GM21717 (cell line): Measurements from ENCODE around the gene EGFR.

Experiments
- ATAC-seq: cut with Tn5 transposase; IDR thresholded peaks from one replicate; pipeline ENCODE4 v1.9.1; 2021; ENCODE audit warnings: mild to moderate bottlenecking, moderate library complexity; ENCODE audit not compliant: unreplicated experiment

EGFR gene

GRCh38 chr7:55018361-55019190 lies at the start of gene EGFR:
Gene EGFR (plus strand): TSS chr7:55019017. CDS start chr7:55019278, 261 bp downstream.
- no peak for ATAC-seq

GRCh38 chr7:54969208-54969967 lies 49.4 kb upstream of the EGFR start:
- no peak for ATAC-seq

DNA sequence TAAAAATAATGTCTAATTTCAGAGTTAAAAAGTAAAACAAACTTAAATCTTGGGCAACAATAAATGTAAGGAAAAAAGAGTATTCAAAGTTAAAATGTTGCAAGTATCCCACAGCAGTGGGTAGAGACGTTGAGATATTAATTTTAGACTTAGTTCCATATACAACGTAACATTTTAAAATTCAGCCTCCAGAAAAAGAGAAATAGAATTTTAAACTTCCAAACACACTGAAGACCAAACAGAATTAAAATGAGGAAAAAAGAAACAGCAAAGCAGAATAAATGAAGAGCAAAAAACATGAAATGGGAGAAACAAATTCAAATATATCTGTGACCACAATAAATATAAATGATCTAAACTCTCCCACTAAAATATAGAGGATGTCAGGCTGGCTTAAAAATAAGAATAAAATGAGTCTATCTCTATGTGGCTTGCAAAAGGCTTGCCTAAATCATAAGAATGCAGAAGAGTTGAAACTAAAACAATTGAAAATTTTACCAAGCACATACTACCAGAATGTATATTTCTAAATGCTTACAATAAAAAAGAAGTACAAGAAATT lies 46.0 kb upstream of the EGFR start:
- no peak for ATAC-seq

DNA sequence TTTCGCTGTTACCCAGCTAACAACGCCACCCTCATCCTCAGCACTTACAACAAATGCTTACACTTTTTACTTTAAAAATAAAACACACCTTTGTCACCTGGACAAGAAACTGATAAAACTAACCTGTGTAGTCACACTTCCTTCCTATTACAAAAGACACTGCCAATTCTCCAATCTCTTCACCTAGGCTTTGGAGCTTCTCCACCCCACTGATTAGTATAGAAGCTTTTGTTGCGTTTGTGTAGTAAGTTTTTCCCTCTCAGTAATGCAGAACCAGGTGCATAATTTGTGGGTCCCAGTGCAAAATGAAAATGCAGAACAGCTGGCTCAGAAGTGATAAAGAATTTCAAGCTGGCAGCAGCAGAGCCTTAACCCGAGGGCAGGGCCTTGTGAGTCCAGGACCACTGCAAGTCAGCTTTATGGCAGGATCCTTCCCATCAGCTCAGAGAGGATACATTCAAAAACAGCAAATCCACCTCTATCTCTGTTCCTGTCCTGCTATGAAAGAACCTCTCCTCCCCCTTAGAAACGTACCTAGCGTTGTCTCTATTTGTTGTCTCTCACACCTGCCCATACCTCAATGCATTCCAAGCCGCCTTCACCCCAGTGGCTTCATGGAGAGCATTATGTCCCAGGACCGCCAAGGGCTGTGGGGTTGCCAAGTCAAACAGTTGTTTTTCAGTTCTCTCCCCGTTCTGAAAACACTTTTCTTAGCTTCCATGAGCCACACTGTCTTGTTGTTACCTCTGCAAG lies 40.3 kb upstream of the EGFR start:
- ATAC-seq, result no peak

DNA sequence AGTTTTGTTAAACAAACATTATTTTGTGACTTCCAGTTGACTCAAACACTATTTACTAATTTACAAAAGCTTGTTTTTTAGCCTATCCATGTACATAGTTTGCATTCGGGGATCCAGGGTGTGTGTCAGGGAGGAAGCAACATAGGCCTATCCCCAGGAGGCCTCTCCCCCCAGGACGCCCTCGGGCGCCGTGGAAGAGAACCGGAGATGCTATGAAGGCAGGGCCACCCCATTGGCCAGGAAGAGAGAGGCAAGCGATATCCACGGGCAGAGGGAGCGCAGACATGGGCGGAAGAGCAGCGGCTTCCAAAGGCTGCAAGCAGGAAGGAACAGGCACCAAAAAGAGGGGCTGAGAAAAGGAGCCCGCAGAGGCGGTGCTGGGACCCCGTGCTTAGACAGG lies 38.3 kb upstream of the EGFR start:
- no peak for ATAC-seq

- ATAC-seq, result no peak
Measured at GRCh38 chr7:54981913-54982312, 36.9 kb upstream of the EGFR start.

DNA sequence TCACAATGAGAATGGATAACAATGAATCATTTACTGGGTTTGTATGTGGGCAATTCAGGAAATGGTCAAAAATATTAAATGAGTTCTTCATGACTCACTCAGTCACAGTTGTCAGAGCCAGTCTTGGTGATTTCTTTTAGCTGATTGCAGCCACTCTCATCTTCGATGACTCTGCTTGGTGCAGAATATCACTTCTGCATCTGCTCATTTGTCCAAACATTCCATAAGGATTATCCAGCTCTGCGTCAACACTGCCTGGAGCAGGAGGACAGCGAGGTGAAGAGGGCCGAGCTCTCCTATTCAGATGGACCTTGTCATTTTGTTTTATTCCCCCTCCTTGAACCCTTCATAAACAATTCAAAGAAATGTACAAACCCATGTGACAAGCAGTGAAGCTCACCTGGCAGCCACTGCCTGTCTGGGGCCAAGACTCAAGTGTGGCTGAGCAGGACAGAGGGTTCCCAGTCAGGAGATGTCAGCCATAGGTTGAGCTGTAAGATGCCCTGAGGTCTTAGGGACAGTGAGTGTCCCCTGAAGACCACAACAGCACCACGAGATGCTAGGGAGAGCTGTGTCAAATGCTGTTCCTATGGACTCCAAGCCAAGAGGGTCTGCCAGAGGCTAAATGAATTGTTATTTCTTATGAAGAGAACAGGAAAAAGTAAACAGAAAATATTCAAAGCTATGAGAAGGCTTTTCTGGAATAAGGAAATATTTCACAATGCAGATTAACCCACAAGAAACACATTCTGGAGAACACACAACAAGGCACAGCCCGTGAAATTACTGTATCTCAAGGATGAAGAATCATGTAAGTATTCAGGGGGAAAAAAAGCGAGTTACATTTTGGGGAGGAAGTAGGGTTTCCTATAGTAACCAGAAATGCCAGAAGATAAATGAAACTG lies 33.1 kb upstream of the EGFR start:
- no peak for ATAC-seq

- ATAC-seq, result no peak
Measured at GRCh38 chr7:54986716-54987115, 32.1 kb upstream of the EGFR start.

DNA sequence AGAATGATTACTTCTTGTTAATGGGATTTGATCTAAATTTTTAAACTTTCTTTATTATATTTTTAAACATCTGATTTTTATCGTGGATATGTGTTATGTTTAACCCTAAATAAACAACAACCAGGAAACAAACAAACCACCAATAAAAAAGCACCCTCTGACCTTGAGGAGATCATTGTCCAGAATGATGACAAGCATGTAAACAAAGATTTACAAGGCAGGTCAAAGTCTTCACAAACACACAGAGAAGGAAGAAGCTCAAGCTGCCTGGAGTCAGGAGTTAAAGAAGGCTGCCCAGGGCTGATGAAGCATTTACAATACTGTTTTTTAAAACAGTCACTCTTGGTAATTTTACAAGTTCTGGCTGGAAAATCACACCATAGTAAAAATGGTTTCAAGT lies 31.0 kb upstream of the EGFR start:
- ATAC-seq, result no peak

- ATAC-seq, result no peak
Measured at GRCh38 chr7:54988516-54988915, 30.3 kb upstream of the EGFR start.

- ATAC-seq, result no peak
Measured at GRCh38 chr7:54989453-54990225, 29.2 kb upstream of the EGFR start.

DNA sequence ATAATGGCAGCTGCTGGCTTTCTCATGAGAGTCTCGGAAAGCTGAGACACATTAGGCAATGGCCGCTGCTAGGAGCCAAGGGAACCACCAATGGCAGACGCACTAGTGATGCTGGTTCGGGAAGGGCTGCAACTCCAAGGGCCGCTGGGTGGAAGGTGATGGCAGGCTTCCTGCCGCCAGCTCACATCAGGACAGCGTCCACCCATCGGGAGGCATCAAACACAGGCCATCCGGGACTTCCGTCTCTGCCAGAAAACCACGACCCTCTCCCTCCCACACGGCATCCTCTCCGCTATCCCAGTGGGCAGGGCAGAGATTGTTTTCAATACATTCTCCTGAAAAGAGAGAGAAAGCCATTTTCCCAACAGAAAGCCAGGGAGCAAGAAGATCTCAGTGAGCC lies 27.5 kb upstream of the EGFR start:
- ATAC-seq, result no peak

DNA sequence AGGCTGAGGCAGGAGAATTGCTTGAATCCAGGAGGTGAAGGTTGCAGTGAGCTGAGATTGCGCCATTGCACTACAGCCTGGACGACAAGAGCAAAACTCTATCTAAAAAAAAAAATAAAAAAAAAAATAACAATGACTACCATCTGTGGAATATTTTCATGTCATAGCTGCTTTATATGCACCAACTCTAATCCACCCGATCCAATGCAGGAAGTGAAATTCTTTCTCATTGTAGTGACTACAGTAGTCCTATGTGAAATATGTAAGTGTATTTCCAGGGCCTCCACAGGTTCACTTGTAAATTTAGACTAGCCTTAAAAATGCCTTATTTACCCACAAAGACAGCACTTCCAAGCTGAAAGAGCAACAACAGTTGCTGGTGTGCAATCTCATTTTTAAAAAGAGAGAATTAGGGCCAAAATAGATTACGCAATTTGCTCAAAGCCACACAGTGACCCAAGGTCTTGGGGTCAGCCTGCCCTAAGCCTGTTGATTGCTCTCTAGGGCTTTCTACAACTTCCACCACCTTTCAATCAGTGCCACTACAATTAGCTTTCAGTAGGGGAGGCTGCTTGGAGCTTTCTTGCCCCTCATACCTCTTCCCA lies 25.8 kb upstream of the EGFR start:
- ATAC-seq, result no peak

- ATAC-seq, result no peak
Measured at GRCh38 chr7:54995166-54995565, 23.7 kb upstream of the EGFR start.

GRCh38 chr7:54995610-54996363 lies 23.0 kb upstream of the EGFR start:
- ATAC-seq, result peak; percentile 83

DNA sequence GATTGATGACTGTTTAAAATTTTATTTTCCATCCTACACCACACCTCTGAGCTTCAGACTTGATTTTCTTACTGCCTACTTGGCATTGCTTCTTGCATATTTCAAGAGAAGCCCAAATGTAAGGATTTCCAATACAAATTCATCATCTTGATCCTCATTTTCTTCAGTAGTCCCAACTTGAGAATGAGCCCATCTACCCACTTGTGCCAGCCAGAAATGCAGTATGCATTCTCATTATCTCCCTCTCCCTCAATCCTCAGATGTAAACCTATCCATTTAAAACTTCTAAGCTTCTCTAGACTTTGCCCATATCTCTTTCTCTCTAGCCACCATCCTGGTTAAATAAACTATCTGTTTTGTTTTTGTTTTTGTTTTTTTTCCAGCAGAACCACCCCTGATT lies 22.4 kb upstream of the EGFR start:
- ATAC-seq, result no peak

DNA sequence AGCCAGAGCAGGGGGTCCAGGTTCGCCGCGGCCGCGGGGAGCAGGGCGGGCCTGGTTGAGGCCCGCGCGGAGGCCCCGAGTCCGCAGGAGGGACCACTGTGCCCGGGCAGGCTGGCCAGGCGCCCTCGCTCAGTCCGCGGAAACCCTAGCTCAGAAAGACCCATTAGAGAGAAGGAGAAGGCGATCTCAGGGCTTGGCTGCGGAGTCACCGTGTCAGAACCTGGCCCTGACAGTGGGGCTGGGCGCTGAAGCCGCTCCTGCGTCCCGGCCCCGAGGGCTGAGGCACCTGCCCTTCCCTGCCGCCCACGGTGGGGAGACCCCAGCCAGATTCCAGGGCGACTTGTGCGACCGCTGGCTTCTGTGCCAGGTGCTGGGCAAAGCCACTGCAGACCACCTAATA lies 14.2 kb upstream of the EGFR start:
- ATAC-seq, result no peak

GRCh38 chr7:55005241-55005851 lies 13.5 kb upstream of the EGFR start:
- no peak for ATAC-seq
